ENCODE measurements around the gene HARBI1.

Gene HARBI1

DNA sequence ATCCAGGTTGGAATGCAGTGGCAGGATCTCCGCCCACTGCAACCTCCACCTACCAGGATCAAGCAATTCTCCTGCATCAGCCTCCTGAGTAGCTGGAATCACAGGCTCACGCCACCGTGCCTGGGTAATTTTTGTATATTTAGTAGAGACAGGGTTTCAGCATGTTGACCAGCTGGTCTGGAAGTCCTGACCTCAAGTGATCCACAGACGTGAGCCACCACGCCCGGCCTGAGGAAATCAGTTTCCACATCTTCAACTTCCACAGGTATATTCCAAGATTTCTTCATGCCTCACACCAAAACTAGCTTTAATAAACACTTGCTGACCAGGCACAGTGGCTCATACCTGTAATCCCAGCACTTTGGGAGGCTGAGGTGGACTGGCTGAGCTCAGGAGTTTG is 7.6 kb downstream of the HARBI1 start:
- no peak overlapping the region for H3K4me3 ChIP-seq (ENCODE audit: low read length)
- H3K36me3 ChIP-seq (ENCODE audit: insufficient read depth, low read length) = no peaks in the 10 kb centered on the region
- no peak overlapping the region for H3K9ac ChIP-seq (ENCODE audit: low read depth, low read length)
- 89% methylated on average over 6 of the region's 6 CpGs for WGBS
- no peaks in the 10 kb centered on the region for H3K27me3 ChIP-seq (ENCODE audit: insufficient read depth, low read length)
- H3K4me1 ChIP-seq (ENCODE audit: insufficient read depth, low read length) = no peaks in the 10 kb centered on the region
- H3K9me3 ChIP-seq (ENCODE audit: insufficient read depth, low read depth, low read length) = no peaks in the 10 kb centered on the region
- no peak overlapping the region for H3K27ac ChIP-seq (ENCODE audit: low read depth, low read length)

GRCh38 chr11:46607516-46607915 is 9.5 kb downstream of the HARBI1 start:
- no peak overlapping the region for H3K4me3 ChIP-seq (ENCODE audit: low read length)
- no peak overlapping the region for H3K9ac ChIP-seq (ENCODE audit: low read depth, low read length)
- no peaks in the 10 kb centered on the region for H3K9me3 ChIP-seq (ENCODE audit: insufficient read depth, low read depth, low read length)
- WGBS = 88% methylated on average over 1 of the region's 1 CpG
- peaks cover 5% of the 10 kb centered on the region; the same call in 1 of the 2 replicates for H3K36me3 ChIP-seq (ENCODE audit: insufficient read depth, low read length)
- no peaks in the 10 kb centered on the region for H3K27me3 ChIP-seq (ENCODE audit: insufficient read depth, low read length)
- no peak overlapping the region for H3K27ac ChIP-seq (ENCODE audit: low read depth, low read length)
- no peaks in the 10 kb centered on the region for H3K4me1 ChIP-seq (ENCODE audit: insufficient read depth, low read length)

GRCh38 chr11:46604796-46605195 is 12.2 kb downstream of the HARBI1 start:
- no peak overlapping the region for H3K9ac ChIP-seq (ENCODE audit: low read depth, low read length)
- no peak overlapping the region for H3K27ac ChIP-seq (ENCODE audit: low read depth, low read length)
- H3K27me3 ChIP-seq (ENCODE audit: insufficient read depth, low read length) = no peaks in the 10 kb centered on the region
- H3K9me3 ChIP-seq (ENCODE audit: insufficient read depth, low read depth, low read length) = no peaks in the 10 kb centered on the region
- H3K36me3 ChIP-seq (ENCODE audit: insufficient read depth, low read length) = peaks cover 5% of the 10 kb centered on the region; the same call in 1 of the 2 replicates
- 88% methylated on average over 1 of the region's 1 CpG for WGBS
- no peak overlapping the region for H3K4me3 ChIP-seq (ENCODE audit: low read length)
- H3K4me1 ChIP-seq (ENCODE audit: insufficient read depth, low read length) = no peaks in the 10 kb centered on the region

- no peak overlapping the region for H3K4me3 ChIP-seq (ENCODE audit: low read length)
- no peak overlapping the region for H3K27ac ChIP-seq (ENCODE audit: low read depth, low read length)
- WGBS = 93% methylated on average over 15 of the region's 15 CpGs
- H3K27me3 ChIP-seq (ENCODE audit: insufficient read depth, low read length) = no peaks in the 10 kb centered on the region
- no peak overlapping the region for H3K9ac ChIP-seq (ENCODE audit: low read depth, low read length)
- no peaks in the 10 kb centered on the region for H3K4me1 ChIP-seq (ENCODE audit: insufficient read depth, low read length)
- peaks cover 5% of the 10 kb centered on the region; the same call in 1 of the 2 replicates for H3K36me3 ChIP-seq (ENCODE audit: insufficient read depth, low read length)
- no peaks in the 10 kb centered on the region for H3K9me3 ChIP-seq (ENCODE audit: insufficient read depth, low read depth, low read length)
These were observed 13.2 kb downstream of the HARBI1 start for GRCh38 chr11:46603704-46604308.

- H3K36me3 ChIP-seq (ENCODE audit: insufficient read depth, low read length) = peaks cover 5% of the 10 kb centered on the region; the same call in 1 of the 2 replicates
These were observed 15.9 kb downstream of the HARBI1 start for GRCh38 chr11:46601129-46601528.

DNA sequence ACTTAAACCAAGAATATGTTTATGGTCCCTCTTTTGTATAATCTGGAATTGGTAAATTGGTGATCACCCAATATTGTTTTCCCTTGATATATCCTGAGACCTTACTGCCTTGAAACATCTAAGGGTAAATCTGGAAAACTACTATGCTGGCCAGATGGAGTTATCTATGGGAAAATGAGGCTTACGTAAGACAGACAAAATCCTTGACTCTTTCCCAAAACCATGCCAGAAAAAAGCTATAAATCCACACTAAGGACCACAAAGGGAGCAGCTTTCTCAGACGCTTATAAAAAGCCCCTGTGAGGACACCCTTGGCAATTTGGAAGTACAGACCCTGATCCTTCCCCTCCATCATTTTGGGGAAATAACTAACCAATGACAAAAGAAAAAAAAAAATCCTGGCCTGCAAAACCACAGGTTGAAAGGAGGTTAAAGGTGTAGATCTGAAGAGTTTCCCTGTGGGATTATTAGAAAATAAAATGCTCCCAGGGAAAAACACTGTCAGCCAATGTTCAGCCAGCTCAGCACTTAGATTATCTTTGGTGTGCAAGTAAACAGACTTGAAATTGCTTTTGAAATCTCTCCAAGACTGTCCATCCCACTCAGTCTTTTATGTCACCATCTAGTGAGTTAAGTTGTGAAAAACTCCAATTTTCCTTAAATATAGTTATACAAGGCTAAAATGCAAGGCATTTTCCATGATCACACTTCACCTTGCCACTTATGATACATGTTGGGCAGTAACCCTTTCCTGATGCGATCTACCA is 16.6 kb downstream of the HARBI1 start:
- H3K9ac ChIP-seq (ENCODE audit: low read depth, low read length) = no peak overlapping the region
- peaks cover 5% of the 10 kb centered on the region; the same call in 1 of the 2 replicates for H3K36me3 ChIP-seq (ENCODE audit: insufficient read depth, low read length)
- 98% methylated on average over 3 of the region's 3 CpGs for WGBS
- no peak overlapping the region for H3K27ac ChIP-seq (ENCODE audit: low read depth, low read length)
- H3K4me1 ChIP-seq (ENCODE audit: insufficient read depth, low read length) = no peaks in the 10 kb centered on the region
- no peaks in the 10 kb centered on the region for H3K9me3 ChIP-seq (ENCODE audit: insufficient read depth, low read depth, low read length)
- H3K4me3 ChIP-seq (ENCODE audit: low read length) = no peak overlapping the region
- no peaks in the 10 kb centered on the region for H3K27me3 ChIP-seq (ENCODE audit: insufficient read depth, low read length)

More at GRCh38 chr11:46601129-46601528, 15.9 kb downstream of the HARBI1 start:
- Histone ChIP-seq H3K27me3 (ENCODE audit: insufficient read depth, low read length) (no peaks in the 10 kb centered on the region), H3K9me3 (ENCODE audit: insufficient read depth, low read depth, low read length) (no peaks in the 10 kb centered on the region), H3K4me3 (ENCODE audit: low read length) (no peak overlapping the region), H3K27ac (ENCODE audit: low read depth, low read length) (no peak overlapping the region), H3K4me1 (ENCODE audit: insufficient read depth, low read length) (no peaks in the 10 kb centered on the region), H3K9ac (ENCODE audit: low read depth, low read length) (no peak overlapping the region)
- WGBS = 83% methylated on average over 1 of the region's 1 CpG

DNA sequence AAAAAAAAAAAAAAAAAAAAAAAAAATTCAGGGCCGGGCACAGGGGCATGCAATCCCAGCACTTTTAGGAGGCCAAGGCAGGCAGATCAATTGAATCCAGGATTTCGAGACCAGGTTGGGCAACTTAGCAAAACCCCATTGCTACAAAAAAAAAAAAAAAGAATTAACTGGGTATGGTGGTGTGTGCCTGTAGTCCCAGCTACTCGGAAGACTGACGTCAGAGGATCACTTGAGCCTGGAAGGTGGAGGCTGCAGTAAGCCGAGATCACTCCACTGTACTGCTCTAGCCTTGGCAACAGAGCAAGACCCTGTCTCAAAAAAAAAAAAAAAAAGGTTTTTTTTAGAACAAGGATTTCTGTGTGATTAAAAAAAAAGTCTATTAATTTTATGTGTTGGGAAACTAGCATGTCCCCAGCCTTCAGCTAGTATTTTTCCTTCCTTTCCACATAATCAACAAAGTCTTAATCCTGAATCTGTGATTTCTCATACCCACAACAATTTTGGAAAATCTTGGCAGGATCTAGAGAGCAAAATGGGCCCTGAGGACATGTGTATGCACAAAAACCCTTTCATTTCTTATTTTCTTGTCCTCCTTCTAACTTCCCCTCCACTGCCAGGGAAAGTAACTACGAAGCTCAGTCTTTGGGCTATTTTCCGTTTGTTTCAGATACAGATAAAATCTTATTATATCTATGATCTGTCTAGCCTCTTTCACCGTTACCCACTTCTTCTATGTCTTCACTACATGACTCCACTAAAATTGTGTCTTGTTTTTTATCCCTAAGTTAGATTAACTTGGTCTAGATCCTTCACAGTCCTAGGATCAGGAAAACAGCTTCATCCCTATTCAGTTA is 17.5 kb downstream of the HARBI1 start:
- Histone ChIP-seq H3K9me3 (ENCODE audit: insufficient read depth, low read depth, low read length) (no peaks in the 10 kb centered on the region), H3K36me3 (ENCODE audit: insufficient read depth, low read length) (peaks cover 5% of the 10 kb centered on the region; the same call in 1 of the 2 replicates), H3K27ac (ENCODE audit: low read depth, low read length) (no peak overlapping the region), H3K27me3 (ENCODE audit: insufficient read depth, low read length) (no peaks in the 10 kb centered on the region), H3K4me1 (ENCODE audit: insufficient read depth, low read length) (0 out of 2 replicates have a peak, but pooled peaks cover 1% of the 10 kb centered on the region), H3K9ac (ENCODE audit: low read depth, low read length) (no peak overlapping the region), H3K4me3 (ENCODE audit: low read length) (no peak overlapping the region)
- 95% methylated on average over 8 of the region's 8 CpGs for WGBS

GRCh38 chr11:46597609-46598219 is 19.3 kb downstream of the HARBI1 start:
- Histone ChIP-seq H3K4me1 (ENCODE audit: insufficient read depth, low read length) (peaks cover 8% of the 10 kb centered on the region; the same call in 1 of the 2 replicates), H3K9ac (ENCODE audit: low read depth, low read length) (no peak overlapping the region), H3K4me3 (ENCODE audit: low read length) (no peak overlapping the region), H3K27ac (ENCODE audit: low read depth, low read length) (no peak overlapping the region), H3K9me3 (ENCODE audit: insufficient read depth, low read depth, low read length) (no peaks in the 10 kb centered on the region), H3K27me3 (ENCODE audit: insufficient read depth, low read length) (no peaks in the 10 kb centered on the region), H3K36me3 (ENCODE audit: insufficient read depth, low read length) (no peaks in the 10 kb centered on the region)
- 91% methylated on average over 5 of the region's 6 CpGs for WGBS

GRCh38 chr11:46597155-46597554 is 19.9 kb downstream of the HARBI1 start:
- H3K4me1 ChIP-seq (ENCODE audit: insufficient read depth, low read length) = peaks cover 9% of the 10 kb centered on the region; the same call in 1 of the 2 replicates

DNA sequence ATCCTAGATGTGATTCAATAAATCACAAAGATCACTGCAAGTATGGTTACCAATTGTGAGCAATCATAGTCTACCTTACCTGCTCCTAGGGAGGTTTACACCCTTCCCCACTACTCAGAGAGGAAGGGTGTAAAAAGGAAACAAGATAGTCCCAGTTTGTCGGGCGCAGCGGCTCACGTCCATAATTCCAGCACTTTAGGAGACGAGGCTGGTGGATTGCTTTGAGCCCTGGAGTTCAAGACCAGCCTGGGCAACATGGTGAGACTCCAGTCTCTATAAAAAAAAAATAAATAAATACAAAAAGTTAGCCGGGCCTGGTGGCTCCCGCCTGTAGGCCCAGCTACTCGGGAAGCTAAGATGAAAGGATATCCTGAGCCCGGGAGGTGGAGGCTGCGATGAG is 22.2 kb downstream of the HARBI1 start:
- H3K9me3 ChIP-seq (ENCODE audit: insufficient read depth, low read depth, low read length) = no peaks in the 10 kb centered on the region
- peak overlapping the region; percentile 19; the same call in 1 of the 2 replicates for H3K27ac ChIP-seq (ENCODE audit: low read depth, low read length)
- 94% methylated on average over 10 of the region's 10 CpGs for WGBS
- H3K9ac ChIP-seq (ENCODE audit: low read depth, low read length) = no peak overlapping the region
- H3K36me3 ChIP-seq (ENCODE audit: insufficient read depth, low read length) = no peaks in the 10 kb centered on the region
- H3K4me3 ChIP-seq (ENCODE audit: low read length) = peak overlapping the region; percentile 84; the same call in 1 of the 2 replicates
- peaks cover 12% of the 10 kb centered on the region; the same call in 1 of the 2 replicates for H3K4me1 ChIP-seq (ENCODE audit: insufficient read depth, low read length)
- no peaks in the 10 kb centered on the region for H3K27me3 ChIP-seq (ENCODE audit: insufficient read depth, low read length)

More at GRCh38 chr11:46597155-46597554, 19.9 kb downstream of the HARBI1 start:
- Histone ChIP-seq H3K9me3 (ENCODE audit: insufficient read depth, low read depth, low read length) (no peaks in the 10 kb centered on the region), H3K9ac (ENCODE audit: low read depth, low read length) (no peak overlapping the region), H3K27ac (ENCODE audit: low read depth, low read length) (no peak overlapping the region), H3K27me3 (ENCODE audit: insufficient read depth, low read length) (no peaks in the 10 kb centered on the region), H3K36me3 (ENCODE audit: insufficient read depth, low read length) (no peaks in the 10 kb centered on the region), H3K4me3 (ENCODE audit: low read length) (no peak overlapping the region)
- WGBS = 86% methylated on average over 1 of the region's 1 CpG

Measured in HUES64 (cell line).